M059J (cell line): ENCODE results near the gene ANKRD55. TPM values are rescaled to one million over a fixed set of nuclear protein-coding genes. Genes with fewer than 3 reads are reported as not detected.
A peak's percentile ranks its signal among the peaks of the same experiment; 100 is the strongest.
"Not testable (repeated sequence)": the region's sequence is repeated elsewhere in the genome, so short reads cannot be mapped to it uniquely, and the experiment has no call there.

Experiments used
- DNase-seq: peaks from one replicate; pipeline ENCODE4 v3.0.0-alpha.2; 2012; ENCODE audit warnings: low read depth
- total RNA-seq: library from RNA; depleted of rRNA; stranded (reverse); fragments of >200 nt; shearing (Covaris generic); gene quantifications from 2 replicates; pipeline ENCODE4 v1.2.3, GENCODE V29; 2014

ANKRD55 gene
- total RNA-seq, 1 experiment from 2014 or later, result 0.17 TPM

DNA sequence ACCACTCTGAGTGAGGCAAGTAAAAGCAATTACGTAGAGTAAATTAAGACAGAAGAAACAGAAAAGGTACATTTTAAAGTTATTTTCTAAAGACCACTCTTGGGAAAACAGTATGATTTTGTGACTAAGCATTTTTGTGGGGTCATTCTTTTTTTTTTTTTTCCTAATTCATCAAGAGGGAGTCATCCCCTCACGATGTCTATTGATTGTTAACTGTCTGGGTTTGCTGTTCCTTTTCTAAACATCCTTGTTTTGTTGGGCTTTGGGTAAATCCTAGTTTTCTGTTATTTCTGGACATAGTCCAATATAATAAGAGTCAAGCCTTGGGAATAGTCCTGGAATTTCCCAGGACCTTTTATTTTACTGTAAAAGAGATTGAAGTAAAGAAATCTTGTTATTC, 63.8 kb downstream of the ANKRD55 start:
- DNase-seq, result no peak

DNA sequence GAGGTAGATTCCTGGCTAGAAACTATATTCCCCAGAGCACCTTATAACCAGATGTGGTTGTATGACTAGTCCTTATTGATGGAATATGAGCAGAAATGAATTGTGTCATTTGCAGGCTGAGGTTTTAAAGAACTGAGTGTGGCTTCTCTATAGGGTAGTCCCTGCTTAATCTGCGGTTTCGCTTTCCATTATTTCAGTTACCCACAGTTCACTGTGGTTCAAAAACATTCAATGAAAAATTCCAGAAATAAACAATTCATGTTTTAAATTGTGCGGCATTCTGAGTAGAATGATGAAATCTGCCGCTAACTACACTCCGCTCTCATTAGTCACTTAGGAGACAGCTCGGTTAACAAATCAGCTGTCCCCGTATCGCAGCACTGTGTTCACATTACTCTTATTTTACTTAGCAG, 65.1 kb downstream of the ANKRD55 start:
- peak; percentile 61 for DNase-seq

DNA sequence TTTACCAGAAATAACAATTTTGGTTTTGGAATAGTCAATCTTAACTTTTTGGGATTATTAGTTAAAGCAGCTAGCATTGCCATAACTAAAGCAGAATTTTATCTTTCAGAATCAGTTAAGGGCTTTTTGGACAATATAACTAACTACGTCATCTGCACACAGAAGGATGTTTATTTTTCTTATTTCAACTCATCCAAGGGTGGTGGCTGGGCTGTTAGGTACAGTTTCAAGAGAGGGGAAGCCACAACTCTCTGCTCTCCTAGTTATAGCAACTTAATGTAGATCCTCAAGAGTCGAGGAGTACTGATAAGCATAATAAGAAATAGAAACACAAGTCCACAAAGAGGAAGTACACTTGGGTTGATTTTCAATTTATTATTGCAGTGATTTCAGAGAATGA, 65.6 kb downstream of the ANKRD55 start:
- peak; percentile 75 for DNase-seq

DNA sequence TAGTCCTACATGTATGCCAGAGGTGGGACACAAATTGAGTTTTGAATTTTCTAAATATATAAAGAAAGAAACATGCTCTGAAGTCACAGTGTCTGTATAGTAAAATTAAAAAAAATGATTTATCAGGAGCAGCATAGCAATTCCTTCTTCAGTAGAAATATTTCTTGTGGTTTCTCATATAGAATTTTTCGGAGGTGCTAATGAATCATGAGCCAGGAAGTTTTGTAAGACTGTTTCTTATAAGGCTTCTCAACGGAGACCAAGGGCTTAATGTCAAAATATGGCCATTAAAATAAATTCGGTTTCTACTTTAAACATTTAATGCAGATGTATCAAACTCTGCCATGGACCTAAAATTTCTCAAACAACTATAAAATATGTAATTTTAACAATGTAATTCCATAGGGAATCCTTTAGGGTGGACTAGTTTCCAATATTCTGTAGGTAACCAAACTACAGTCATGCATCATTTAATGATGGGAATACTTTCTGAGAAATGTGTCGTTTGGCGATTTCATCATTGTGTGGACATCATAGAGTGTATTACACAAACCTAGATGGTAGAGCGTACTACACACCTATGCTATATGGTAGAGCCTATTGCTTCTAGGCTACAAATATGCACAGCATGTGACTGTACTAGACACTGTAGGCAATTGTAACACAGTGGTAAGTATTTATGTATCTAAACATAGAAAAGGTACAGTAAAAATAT, 66.3 kb downstream of the ANKRD55 start:
- DNase-seq, result no peak

DNA sequence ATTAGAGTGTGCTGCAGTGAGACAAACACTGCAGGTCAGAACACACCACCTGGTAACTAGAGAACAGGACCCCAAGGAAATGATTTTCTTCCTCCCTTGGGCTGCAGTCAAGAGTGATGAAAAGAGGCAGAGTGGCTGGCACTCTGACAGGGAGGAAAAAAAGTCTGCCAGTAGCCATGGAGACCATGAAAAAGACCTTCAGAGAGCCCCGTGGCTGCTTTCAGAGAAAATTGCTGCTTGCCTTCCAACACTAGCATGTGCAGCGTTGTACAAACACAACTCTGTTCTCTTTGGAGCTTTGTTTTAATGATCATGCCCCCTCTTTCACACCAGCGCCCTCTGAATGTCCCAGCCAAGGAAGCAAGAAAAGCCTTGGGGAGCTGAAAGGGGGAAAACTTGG, 68.8 kb downstream of the ANKRD55 start:
- no peak for DNase-seq

DNA sequence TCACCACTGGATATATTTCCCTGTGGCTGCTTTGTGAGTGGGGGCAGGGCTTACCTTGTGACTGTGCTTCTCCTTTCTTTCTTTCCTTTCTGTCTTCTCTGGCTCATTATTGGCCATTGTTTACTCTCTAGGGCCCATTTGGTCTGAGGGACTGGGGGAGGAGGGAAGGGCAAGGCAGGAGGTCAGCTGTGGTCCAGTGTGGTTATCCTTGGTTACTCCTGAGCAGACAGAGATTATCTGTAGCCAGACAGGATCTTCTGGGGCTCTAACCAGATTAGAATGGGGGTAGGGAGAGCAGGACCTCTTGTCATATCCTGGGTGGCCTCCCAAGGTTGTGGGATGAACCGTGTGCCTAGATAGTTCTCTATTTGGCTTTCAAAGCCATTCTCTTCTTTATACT, 71.2 kb downstream of the ANKRD55 start:
- peak; percentile 67 for DNase-seq

DNA sequence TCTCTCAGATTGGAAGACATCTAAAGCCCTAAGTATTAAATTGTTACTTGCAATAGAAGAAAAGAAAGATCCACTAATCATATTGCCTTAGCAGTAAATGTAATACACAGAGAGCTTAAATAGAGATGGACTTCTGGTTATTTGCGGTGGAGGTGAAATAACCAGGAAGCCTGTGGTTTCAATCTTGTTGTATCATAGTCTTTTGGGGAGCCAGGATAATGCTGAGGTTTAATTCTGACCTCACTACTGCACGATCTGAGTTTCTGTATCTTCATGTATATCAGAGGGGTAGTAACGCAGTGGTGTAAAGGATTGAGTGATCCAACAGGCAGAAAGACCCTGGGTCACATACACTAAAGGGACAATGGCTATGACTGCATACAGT, 71.7 kb downstream of the ANKRD55 start:
- DNase-seq, result peak; percentile 62

DNA sequence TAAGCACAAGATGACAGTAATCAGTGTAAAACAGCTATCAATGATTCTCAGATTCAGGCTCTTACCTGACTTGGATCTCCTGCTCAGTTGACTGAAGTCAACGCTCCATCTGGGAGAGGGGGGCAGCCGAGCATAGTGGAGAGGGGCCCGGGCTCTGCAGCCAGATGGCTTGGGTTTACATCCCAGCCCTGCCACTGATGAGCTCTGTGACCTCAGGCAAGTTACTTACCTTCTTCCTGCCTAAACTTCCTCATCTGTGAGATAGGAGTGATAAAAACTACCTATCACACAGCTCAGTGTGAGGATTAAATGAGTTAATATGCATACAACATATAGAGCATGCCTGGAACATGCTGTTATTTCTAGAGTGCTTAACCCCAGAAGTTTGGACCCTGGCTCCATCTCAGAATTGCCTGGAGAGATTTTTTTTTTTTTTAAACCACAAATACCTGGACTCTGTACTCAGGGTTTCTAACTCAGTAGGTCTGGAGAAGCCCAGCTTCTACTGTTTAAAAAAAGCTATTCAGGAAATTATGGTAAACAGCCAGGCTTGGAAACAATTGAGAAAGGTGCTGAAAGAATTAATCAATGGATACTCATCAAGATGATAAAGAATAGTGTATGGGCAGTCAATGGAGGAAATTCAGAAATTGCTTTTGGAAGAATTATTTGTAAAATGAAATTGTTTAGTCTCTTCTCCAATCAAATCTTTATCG, 72.2 kb downstream of the ANKRD55 start:
- DNase-seq, result no peak

DNA sequence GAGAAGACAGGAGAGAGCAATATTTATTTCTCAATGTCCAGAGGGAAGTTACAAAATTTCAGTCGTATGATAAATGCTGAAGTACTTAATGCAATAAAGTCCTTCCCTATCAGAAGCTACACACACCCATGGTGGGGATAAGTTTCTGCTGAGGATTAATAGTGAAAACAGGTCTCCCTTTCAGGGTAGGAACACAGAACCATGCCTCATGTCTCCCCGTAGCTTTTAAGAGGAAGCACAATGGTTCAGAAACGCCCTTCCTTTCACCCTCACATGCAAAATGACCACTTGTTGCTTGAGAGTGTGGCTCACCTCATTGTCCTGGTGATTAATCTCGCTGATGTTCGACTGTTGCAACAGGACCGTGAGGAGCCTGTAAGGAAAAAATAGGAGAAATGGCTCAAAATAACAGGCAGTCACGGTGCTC, 73.6 kb downstream of the ANKRD55 start:
- no peak for DNase-seq

DNA sequence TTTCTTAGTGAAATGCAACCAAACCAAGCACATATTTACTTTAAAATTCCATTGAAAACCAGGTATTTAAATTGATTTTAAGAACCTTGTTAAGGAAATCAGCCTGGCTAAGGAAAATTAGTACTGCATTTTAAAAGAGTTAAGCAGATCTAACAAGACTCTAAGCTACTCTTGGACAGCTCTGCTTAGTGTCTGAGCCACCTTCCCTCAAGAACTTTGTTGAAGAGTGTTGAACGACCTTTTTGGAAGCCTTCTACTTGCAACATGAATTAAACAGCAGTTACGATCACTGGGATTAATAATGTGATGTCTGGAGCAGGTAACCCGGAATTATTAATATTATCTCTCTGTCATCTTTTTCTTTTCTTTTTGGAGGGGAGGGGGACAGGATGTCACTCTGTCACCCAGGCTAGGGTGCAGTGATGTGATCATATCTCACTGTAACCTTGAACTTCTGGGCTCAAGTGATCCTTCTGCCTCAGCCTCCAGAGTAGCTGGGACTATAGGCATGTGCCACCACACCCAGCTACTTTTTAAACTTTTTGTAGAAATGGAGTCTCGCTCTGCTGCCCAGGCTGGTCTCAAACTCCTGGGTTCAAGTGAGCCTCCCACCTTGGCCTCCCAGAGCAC, 74.7 kb downstream of the ANKRD55 start:
- DNase-seq, result no peak

DNA sequence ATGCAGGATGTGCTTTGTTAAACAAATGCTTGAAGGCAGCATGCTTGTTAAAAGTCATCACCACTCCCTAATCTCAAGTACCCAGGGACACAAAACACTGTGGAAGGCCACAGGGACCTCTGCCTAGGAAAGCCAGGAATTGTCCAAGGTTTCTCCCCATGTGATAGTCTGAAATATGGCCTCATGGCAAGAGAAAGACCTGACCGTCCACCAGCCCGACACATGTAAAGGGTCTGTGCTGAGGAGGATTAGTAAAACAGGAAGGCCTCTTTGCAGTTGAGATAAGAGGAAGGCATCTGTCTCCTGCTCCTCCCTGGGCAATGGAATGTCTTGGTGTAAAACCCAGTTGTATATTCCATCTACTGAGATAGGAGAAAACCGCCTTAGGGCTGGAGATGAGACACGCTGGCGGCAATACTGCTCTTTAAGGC, 75.9 kb downstream of the ANKRD55 start:
- not testable (repeated sequence) for DNase-seq

DNA sequence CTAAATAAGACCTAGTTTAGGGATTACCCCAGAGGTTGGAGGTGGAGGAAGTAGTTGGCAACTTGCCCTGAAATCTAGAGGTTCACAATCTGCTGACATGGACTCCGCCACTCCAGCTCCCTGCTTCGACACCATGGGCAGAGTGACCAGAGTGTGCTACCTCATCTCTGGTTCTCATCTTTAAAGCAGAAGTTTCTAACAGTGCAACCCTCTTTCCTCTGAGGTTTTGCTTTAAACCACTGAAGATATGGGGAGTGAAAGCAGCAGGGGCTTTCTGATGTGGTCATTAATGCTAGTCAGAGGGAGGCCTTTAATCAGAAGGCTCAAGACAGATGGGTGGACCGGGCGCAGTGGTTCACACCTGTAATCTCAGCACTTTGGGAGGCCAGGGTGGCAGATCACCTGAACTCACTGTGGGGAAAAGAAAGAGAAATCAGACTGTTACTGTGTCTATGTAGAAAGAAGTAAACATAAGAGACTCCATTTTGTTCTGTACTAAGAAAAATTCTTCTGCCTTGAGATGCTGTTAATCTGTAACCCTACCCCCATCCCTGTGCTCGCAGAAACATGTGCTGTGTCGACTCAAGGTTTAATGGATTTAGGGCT, 76.4 kb downstream of the ANKRD55 start:
- not testable (repeated sequence) for DNase-seq

DNA sequence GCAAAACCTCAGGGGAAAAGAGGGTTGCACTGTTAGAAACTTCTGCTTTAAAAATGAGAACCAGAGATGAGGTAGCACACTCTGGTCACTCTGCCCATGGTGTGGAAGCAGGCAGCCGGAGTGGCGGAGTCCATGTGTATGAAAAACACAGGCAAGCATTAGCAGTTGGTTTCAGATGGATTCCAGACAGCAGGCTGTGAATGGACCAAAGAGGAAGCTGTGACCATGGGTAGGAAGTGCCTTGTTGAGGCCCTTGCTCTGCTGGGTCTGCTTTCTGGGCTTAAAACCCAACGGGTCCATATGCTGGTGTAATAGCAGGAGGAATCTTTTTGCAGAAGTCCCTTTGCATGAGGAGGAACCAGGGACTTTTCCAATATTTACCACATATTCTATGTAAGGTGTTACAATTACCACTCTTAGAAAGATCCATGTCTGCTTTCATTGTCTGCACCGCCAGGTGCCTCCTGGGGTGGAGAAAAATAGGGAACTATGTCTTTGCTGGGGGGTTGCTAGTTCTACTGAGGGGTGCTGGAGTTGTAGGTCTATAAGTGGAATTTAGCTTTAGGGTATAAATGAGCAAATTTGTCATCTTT, 77.0 kb downstream of the ANKRD55 start:
- DNase-seq, result no peak

DNA sequence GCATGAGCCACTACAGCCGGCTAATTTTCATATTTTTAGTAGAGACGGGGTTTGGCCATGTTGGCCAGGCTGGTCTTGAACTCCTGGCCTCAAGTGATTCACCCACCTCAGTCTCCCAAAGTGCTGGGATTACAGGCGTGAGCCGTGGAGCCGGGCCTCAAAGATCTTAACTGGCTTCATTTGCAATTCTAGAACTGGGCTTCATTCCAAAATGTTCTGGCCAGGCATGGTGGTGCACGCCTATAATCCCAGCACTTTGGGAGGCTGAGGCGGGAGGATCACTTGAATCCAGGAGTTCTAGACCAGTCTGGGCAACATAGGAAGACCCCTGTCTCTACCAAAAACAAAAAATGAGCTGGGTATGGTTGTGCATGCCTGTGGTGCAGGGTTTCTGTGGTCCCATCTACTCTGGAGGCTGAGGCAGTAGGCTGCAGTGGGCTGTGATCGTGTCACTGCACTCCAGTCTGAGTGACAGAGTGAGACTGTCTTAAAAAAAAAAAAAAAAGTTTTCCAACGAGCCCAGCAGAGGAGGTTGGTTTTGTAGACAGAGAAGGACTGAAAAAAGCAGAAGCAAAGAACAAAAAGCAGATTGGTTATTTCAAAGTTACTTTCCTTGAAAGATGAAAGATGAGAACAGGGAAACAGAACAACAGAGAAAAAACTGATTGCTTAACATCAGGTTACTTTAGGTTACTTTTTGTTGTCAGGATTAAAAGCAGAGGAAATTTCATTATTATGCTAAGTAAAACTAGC, 78.2 kb downstream of the ANKRD55 start:
- DNase-seq, result no peak

DNA sequence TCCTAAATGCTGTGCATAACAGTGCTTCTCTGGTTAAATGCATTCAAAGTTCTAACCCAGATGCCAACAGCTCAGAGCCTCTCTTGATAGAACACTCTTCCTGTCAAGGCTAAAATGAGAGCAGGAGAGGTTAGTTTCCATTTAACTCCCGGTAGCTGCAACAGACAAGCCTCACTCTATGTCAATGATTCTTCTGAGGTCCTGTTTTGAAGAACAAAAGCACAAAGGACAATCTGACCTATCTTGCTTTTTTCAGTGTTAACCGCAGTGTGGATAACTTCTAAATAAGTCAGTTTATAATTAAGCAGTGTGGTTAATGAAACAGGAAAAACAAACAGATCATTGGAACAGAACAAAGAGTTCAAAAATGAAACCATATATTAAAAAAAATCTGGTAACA, 80.7 kb downstream of the ANKRD55 start:
- no peak for DNase-seq

DNA sequence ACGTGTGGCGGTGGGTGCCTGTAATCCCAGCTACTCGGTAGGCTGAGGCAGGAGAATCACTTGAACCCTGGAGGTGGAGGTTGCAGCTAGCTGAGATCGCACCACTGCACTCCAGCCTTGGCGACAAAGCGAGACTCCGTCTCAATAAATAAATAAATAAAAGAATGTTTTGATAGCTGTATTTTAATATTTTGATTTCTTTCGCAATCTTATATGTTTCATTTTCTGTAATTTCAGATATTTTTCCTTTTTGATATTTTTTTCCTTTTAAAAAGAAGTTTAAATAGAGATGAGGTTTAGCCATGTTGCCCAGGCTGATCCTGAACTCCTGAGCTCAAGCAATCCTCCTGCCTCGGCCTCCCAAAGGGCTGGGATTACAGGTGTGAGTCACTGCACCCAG, 82.4 kb downstream of the ANKRD55 start:
- not testable (repeated sequence) for DNase-seq

DNA sequence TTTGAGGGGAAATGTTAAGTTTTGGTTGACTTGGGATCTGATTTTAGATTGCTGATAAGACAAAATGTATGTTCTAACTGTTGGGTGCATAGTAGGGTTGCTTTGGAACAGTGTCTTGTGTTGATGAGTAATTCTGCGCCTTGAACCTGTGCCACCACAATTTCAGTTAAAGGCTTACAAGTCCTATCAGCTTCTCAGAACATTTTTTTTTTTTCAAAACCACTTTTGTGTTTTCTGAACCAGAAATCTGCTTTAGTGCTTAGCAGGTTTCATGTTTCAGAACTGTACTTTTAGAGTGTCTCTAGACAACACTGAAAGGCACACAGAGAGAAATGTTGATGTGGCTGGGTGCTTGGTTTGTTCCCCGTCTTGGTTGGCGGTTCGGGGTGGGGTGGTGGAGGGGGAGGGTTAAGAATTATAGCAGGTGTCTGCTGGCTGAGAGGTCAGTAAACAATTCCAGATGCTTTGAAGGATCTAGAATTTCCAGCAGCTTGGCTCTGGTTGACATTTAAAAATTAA, 84.6 kb downstream of the ANKRD55 start:
- DNase-seq, result no peak

DNA sequence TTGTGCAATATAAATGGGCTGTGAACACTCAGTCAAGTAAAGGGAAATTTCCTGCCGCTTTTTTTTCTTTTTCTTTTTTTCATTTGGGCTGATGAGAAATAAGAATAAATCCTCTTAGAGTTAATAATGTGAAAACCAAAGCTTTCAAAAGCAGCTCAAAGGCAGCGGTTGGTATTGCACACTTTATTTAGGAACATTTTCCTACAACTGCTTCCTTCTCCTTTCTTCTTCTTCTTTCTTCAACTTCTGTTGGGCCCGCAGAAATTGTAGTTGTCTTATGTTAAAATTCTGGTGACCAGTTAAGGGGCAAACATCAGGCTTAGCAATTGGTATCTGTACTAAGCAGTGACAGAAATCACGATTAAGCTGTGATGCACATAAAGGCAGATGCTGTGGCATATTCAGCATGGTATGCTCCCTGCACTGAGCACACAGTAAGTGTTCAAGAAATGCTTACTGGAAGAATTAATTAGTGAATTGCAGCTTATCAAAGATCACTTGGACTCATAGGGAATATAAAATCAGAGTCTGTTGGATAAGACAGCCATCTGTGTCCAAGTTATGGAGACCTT, 85.4 kb downstream of the ANKRD55 start:
- DNase-seq, result no peak

DNA sequence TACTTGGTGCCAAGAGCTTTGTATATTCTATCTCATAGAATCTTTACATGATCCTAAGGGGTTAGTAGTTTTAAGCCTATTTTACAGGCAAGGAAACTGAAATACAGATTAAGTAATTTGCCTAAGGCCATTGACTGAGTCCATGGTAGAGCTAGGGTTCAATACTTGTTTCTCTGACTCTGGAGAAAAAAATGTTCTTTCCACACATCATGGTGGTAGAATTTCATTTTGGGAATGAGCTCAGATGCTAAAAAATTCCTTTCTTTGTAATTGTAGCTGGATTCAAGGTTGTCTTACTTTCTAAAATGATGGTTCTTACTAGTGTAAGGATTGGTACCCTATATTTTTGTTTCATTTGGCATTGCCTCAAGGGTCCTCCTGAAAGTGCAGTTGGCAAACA, 86.0 kb downstream of the ANKRD55 start:
- no peak for DNase-seq

DNA sequence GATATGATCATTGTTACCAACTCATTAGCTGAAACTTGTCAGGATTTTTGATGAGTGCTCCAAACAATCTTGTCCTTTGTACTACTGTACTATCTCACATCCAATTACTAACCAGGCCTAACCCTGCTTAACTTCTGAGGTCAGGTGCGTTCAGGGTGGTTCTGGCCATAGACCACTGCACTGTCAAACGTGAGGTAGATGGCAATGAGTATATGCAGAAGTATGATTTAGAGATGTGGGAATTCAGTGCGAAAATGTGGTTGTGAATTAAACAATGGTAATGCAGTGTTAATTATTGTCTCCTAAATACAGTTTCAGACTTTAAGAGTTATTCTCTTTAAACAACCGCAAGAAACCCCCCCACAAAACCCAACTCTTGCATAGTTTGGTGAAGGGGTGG, 86.5 kb downstream of the ANKRD55 start:
- no peak for DNase-seq

DNA sequence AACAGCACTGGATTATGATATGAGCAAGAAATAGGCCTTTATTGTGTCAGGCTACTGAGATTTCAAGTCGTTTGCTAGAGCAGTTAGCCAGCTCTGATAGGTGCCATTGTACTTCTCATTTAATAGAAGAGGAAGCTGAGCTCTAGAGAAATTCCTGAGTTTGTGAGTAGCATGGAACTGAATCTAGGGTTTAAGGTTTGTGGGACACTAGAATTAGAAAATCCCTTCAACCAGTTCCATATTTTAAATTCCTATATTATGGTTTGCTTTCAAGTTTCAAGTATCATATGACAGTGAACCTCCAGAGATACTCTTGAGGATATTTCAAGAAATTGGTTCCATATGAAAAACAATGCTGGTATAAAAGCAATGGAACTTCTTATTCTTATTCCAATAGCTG, 87.6 kb downstream of the ANKRD55 start:
- no peak for DNase-seq
